GM18502 (cell line): Measurements from ENCODE around the gene TMEM14A.

ENCODE experiments used
- ATAC-seq: cut with Tn5 transposase; IDR thresholded peaks from one replicate; pipeline ENCODE4 v1.9.1; 2021; ENCODE audit warnings: mild to moderate bottlenecking; ENCODE audit not compliant: unreplicated experiment, poor library complexity

TMEM14A gene

DNA sequence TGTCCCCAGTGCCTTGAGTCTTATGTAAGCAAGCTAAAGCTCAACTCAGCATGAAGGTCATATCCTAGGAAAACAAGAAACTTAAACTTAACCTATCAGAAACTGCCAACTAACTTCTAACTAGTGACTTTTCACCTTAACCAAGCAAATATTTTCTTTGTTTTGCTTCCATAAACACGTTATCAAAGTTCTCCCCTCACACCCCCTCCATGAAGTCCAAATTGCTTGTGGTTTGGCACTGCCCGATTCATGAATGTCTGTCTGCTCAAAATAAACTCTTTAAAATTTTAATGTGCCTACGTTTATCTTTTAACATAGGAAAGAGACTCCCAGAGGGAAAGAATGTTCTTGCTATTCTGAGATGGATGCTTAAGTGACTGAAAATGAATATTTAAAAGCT, 57.5 kb downstream of the TMEM14A start:
- no peak for ATAC-seq

DNA sequence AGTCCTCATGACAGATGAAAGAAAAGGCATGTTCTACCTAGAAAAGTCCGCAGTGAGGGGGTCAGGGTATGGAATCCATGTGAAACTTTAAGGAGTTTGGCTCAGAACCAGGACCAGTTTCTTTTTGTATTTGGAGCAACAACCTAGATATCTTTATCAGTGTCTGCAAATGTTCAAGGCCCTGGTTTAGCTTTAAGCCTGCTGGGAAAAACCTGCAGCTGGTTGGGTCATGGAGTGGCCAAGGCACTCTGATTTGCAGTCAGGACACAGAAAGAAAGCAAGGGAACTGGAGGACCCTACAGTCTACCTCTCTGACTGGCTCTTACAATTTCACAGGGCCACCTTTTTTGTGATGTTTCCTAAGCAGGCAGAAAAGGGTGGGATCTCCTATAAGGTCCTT, 58.7 kb downstream of the TMEM14A start:
- ATAC-seq: no peak

DNA sequence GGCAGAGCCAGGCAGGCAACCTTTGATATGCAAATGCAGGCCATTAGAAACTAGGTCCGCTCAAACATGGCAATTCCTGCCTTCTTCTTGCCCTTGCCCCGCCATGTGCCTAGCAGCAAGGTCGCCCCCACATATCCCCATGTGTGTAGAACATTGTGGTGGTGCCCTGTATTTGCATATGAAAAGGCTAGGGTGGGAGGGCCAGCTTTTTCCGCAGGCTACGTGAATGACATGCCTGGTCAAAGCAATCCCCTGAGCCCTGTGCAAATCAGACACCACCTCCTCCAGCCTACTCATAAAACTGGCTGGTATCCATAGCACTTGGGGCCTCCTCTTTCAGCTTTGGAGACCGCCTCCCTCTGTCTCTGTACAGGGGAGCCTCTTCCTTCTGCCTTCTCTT, 60.8 kb downstream of the TMEM14A start:
- ATAC-seq: no peak

DNA sequence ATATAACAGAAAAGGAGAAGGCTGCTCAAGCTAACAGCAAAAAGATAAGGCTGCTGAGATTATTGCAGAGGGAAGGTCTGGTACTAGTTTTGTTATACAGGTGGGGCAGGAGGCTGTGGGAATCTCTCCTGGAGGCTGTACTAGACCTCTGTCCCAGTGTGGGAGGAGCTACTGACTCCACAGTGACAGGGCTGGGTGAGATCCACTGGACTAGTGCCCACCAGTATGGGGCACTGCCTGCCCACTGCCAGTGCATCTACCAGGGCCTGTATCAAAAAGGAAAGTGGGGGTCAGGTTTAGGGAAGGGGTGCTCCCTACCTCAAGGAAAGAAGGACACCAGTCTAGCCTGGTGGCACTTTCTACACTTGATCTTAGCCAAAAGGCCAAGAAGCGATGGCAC, 62.3 kb downstream of the TMEM14A start:
- ATAC-seq: no peak

DNA sequence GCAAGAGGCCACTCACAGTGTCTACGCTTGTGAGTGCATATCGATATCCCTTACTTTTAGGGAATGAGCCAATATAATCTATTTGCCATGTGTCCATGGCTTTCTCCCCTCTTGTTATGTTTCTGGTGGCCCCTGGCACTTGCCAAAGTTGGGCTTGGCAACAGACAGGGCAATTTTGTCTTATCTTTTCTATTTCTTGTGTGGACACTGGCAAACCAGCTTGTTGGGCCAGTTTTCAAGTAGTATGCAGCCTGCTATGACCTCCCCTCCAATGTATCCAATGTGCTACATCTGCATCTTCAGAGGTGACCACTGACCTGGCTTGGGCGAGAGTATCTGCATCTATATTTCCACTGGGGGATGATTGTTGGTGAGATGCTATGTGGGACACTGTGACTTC, 63.2 kb downstream of the TMEM14A start:
- no peak for ATAC-seq

DNA sequence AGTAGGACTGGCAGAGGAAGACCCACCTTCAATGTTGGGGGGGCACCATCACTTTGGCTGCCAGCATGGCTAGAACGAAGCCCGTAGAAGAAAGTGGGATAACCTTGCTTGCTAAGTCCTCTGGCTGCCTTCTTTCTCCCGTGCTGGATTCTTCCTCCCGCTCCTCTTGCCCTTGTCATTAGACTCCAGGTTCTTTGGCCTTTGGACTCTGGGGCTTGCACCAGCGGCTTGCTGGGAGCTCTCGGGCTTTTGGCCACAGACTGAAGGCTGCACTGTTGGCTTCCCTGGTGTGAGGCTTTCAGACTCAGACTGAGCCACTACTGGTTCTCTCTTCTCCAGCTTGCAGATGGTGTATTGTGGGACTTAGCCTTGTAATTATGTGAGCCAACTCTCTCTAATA, 64.2 kb downstream of the TMEM14A start:
- ATAC-seq: no peak

DNA sequence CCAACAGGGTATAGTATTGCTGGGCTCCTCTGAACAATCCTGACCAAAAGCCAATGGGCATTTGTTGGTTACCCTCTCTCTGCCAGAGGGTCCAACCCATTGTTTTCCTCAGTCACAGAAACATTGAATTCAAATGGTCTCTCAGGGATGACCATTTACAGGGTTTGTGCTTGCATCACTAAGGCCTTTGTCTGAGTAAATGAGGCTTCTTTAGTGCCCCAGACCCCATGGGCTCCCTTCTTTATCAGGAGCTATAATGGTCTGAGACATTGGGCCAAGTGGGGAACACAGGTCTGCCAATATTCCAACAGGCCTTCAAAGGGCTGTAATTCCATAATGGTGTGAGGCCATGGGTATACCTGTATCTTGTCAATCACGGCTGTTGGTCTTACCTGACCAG, 65.2 kb downstream of the TMEM14A start:
- no peak for ATAC-seq
